C4-2B (cell line): ENCODE results near the gene FOXP1.

ENCODE experiments used
- CTCF ChIP-seq: fragments of 450-650 bp; conservative IDR thresholded peaks from 2 replicates; pipeline ENCODE4 v1.5.1; 2017; ENCODE audit warnings: mild to moderate bottlenecking
- ZFX ChIP-seq: fragments of 450-650 bp; IDR thresholded peaks from 2 replicates; pipeline ENCODE4 v1.6.1; 2017

GRCh38 chr3:70984776-70985482 lies 598.6 kb downstream of the FOXP1 start:
- TF ChIP-seq CTCF (no peak), ZFX (no peak)
